ENCODE data around the gene CDKAL1. TPM values are rescaled to one million over a fixed set of nuclear protein-coding genes. Genes with fewer than 3 reads are reported as not detected.

The CDKAL1 gene
- total RNA-seq, 1 experiment from 2014 or later = 13.8 TPM

- no peaks in the 10 kb centered on the region for H3K9me2 ChIP-seq (replicated peaks; ENCODE audit: low read length)
- no peak for ATAC-seq
- CTCF ChIA-PET = no interaction called here
Observed at GRCh38 chr6:20927130-20927860, 393.0 kb downstream of the CDKAL1 start.

DNA sequence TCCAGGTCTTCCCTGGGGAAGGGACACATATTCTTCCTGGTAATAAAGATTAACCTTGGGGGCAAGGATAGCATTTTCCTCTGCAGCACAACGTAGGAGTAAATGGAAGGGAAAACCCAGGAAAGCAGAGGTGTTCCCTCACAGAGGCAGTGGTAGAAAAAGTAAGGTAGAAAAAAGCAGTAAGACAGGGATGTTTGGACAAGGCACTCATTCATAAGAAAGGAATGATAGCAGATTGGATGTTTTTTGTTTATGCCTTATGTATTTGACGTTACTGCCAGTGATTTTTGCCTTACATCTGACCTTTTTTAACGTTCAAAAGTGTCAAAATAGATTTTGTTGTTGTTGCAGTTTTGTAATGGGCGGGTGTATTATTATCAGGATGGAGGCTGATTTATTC lies 395.0 kb downstream of the CDKAL1 start:
- DNase-seq (no peak), ATAC-seq (no peak)
- Histone ChIP-seq H3K9me3 (ENCODE audit: low read length) (no peaks in the 10 kb centered on the region), H3F3A (ENCODE audit: low read length, unreplicated experiment) (no peaks in the 10 kb centered on the region), H3K9me2 (replicated peaks; ENCODE audit: low read length) (no peaks in the 10 kb centered on the region), H3K9ac (ENCODE audit: low read length) (no peak overlapping the region), H3K4me3 (ENCODE audit: low read length) (no peak overlapping the region), H4K20me1 (ENCODE audit: low read length) (no peaks in the 10 kb centered on the region), H3K27ac (ENCODE audit: low read length) (no peak overlapping the region), H3K79me2 (ENCODE audit: low read length) (no peaks in the 10 kb centered on the region), H3K4me2 (ENCODE audit: low read length) (no peak overlapping the region), H3K4me1 (ENCODE audit: insufficient read depth, low read length) (peaks cover 29% of the 10 kb centered on the region), H3K36me3 (ENCODE audit: low read depth, low read length) (no peaks in the 10 kb centered on the region), H2AFZ (ENCODE audit: low read length) (no peak overlapping the region), H3K27me3 (ENCODE audit: low read length) (no peaks in the 10 kb centered on the region)
- ChIA-PET CTCF (no interaction called here), POLR2A (ENCODE audit: unreplicated experiment) (no interaction called here)
- no peak for TF ChIP-seq CTCF (conservative IDR thresholded peaks at IDR 0.05; ENCODE audit: low read depth, low read length)
- no peak for TF ChIP-seq EZH2 (IDR thresholded peaks at IDR 0.05; ENCODE audit: low read length, unreplicated experiment)
- TF ChIP-seq EZH2phosphoT487 (IDR thresholded peaks at IDR 0.05; ENCODE audit: borderline replicate concordance, low read length) = no peak
- intact Hi-C loops (cut with micrococcal nuclease) = no loop called here
- no TSS peak for BruUV-seq (replicated peaks)

More at GRCh38 chr6:20927130-20927860, 393.0 kb downstream of the CDKAL1 start:
- TF ChIP-seq EZH2phosphoT487 (IDR thresholded peaks at IDR 0.05; ENCODE audit: borderline replicate concordance, low read length) (no peak), CTCF (conservative IDR thresholded peaks at IDR 0.05; ENCODE audit: low read depth, low read length) (no peak), EZH2 (IDR thresholded peaks at IDR 0.05; ENCODE audit: low read length, unreplicated experiment) (no peak)
- Histone ChIP-seq H3K9me3 (ENCODE audit: low read length) (no peaks in the 10 kb centered on the region), H3K79me2 (ENCODE audit: low read length) (no peaks in the 10 kb centered on the region), H2AFZ (ENCODE audit: low read length) (no peak overlapping the region), H3K4me2 (ENCODE audit: low read length) (no peak overlapping the region), H3K27me3 (ENCODE audit: low read length) (no peaks in the 10 kb centered on the region), H3K36me3 (ENCODE audit: low read depth, low read length) (no peaks in the 10 kb centered on the region), H3K27ac (ENCODE audit: low read length) (no peak overlapping the region), H4K20me1 (ENCODE audit: low read length) (no peaks in the 10 kb centered on the region), H3K4me1 (ENCODE audit: insufficient read depth, low read length) (peaks cover 33% of the 10 kb centered on the region), H3K9ac (ENCODE audit: low read length) (no peak overlapping the region), H3F3A (ENCODE audit: low read length, unreplicated experiment) (no peaks in the 10 kb centered on the region), H3K4me3 (ENCODE audit: low read length) (no peak overlapping the region)
- intact Hi-C loops (cut with micrococcal nuclease) = no loop called here
- no TSS peak for BruUV-seq (replicated peaks)
- POLR2A ChIA-PET (ENCODE audit: unreplicated experiment) = no interaction called here
- no peak for DNase-seq

- no peaks in the 10 kb centered on the region for H3K79me2 ChIP-seq (ENCODE audit: low read length)
- H3K36me3 ChIP-seq (ENCODE audit: low read depth, low read length) = no peaks in the 10 kb centered on the region
- no peaks in the 10 kb centered on the region for H4K20me1 ChIP-seq (ENCODE audit: low read length)
- CTCF ChIA-PET = no interaction called here
- intact Hi-C loops (cut with micrococcal nuclease) = no loop called here
- H3K4me3 ChIP-seq (ENCODE audit: low read length) = no peak overlapping the region
- no peaks in the 10 kb centered on the region for H3K27me3 ChIP-seq (ENCODE audit: low read length)
- no peaks in the 10 kb centered on the region for H3K9me2 ChIP-seq (replicated peaks; ENCODE audit: low read length)
- H3K4me1 ChIP-seq (ENCODE audit: insufficient read depth, low read length) = peaks cover 16% of the 10 kb centered on the region
- no peaks in the 10 kb centered on the region for H3F3A ChIP-seq (ENCODE audit: low read length, unreplicated experiment)
- DNase-seq (no peak), ATAC-seq (no peak)
- BruUV-seq (replicated peaks) = no TSS peak
- H3K27ac ChIP-seq (ENCODE audit: low read length) = no peak overlapping the region
- H3K4me2 ChIP-seq (ENCODE audit: low read length) = no peak overlapping the region
- POLR2A ChIA-PET (ENCODE audit: unreplicated experiment) = interaction anchor here (0.6 kb wide), 1 partner anchor 66 kb away, joined by 3 read pairs; no protein-coding TSS in a partner anchor
- no peak overlapping the region for H3K9ac ChIP-seq (ENCODE audit: low read length)
- H3K9me3 ChIP-seq (ENCODE audit: low read length) = no peaks in the 10 kb centered on the region
- no peak overlapping the region for H2AFZ ChIP-seq (ENCODE audit: low read length)
- TF ChIP-seq CTCF (conservative IDR thresholded peaks at IDR 0.05; ENCODE audit: low read depth, low read length) (no peak), EZH2phosphoT487 (IDR thresholded peaks at IDR 0.05; ENCODE audit: borderline replicate concordance, low read length) (no peak), EZH2 (IDR thresholded peaks at IDR 0.05; ENCODE audit: low read length, unreplicated experiment) (no peak)
Observed at GRCh38 chr6:20931093-20931492, 396.8 kb downstream of the CDKAL1 start.
